UCSD-AML1 (cell line): Measurements from ENCODE around the gene CDON.
"Not testable (repeated sequence)": the region's sequence is repeated elsewhere in the genome, so short reads cannot be mapped to it uniquely, and the experiment has no call there.

ENCODE experiments used
- DNase-seq: peaks from one replicate; lab custom pipeline; 2025; ENCODE audit not compliant: unreplicated experiment; lab: John Stamatoyannopoulos, UW

CDON gene

DNA sequence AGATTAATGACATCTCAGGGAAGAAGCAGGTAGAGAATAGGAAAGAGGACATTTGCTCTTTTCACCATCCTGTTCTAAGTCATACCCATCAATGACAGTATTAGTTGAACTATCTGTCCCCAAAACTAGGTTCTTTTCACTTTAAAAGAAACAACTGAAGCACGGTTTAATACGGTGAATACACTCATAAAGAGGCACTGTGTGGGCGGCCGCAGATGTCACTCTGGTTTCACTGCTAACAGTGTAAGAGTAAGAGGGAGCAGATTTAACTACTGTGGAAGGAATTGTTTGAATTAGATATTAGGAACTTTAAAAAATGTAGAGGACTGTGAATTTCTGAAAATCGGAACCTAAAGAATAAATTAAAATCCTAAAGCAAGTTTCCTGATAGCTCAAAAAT lies 67.4 kb downstream of the CDON start:
- no peak for DNase-seq

DNA sequence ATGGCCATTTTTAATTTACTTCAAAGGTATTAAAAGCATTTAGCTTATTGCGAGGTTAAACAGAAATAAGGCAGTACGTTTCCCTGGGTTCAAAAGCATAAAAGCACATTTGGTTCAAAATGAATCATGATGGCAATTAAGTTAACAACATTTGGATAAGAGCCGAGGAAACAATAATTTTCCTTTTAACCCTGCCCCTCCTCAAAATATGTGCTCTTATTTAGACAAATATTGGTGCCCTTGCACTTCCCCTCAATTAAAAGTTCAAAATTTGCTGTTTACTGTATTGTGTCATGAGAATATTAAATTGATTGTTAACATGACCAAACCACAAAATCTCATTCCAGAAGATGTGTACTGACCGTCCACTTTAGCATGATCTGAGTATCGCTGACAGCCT lies 68.2 kb downstream of the CDON start:
- DNase-seq, result no peak

DNA sequence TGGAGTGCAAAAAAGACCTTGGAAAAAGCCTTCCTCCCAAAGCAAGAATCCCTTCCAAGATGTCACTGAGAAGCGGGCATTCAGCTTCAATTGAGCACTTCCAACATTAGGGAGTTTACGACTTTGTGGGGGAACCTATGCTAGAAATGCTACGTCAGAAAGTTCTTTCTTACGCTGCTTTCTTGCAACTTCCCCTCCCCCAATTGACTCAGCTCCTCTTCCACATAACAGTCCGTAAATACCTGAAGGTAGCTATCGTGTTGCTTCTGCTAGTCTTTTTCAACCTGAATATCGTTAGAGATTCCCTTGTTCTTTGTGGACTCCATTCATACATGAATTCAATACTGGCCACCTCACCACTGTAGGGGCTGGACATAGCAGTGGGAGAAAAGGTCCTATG lies 69.8 kb downstream of the CDON start:
- no peak for DNase-seq

DNA sequence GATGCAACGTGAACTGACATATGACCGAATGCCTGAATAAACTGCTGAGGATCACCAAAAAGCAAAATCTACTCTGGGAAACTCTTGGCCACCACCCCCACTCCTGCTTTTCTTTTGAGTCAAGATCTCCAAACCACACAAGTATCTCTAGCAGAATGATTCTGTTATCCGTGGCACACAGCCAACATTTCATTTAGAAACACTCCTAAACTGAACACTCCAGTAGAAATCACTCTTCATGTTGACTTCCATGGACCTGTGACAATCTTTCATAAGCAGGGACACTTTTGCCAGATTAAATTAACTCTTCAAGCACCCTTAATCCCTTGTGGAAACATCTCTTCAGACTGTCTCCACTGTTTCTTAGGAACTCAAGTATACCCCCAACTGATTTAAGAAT lies 72.4 kb downstream of the CDON start:
- no peak for DNase-seq

DNA sequence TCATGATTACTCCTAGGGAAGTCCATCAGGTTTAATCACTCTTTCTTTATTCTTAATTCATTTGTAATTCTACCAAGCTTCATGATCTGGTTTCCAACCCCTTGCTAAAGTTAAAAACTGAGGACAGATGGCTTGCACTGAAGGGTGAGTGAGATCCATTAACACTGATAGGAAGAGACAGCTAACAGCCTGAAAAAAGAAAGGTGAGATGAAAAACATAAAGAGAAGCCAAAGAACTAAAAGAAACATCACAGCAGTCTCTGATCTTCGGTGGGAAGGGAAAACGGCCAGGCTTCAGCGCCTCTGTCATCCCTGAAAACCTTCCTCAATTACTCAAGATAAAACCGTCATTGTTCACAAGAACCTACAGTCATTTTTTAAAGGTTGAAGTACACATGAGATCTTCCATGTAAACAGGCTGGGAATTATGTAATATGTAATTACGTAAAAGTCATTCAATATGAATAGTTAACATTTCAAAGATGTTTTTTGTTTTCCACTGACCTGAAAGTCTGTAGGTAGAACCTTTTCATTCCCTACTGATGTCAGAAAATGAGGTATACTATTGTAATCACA lies 75.5 kb downstream of the CDON start:
- no peak for DNase-seq

DNA sequence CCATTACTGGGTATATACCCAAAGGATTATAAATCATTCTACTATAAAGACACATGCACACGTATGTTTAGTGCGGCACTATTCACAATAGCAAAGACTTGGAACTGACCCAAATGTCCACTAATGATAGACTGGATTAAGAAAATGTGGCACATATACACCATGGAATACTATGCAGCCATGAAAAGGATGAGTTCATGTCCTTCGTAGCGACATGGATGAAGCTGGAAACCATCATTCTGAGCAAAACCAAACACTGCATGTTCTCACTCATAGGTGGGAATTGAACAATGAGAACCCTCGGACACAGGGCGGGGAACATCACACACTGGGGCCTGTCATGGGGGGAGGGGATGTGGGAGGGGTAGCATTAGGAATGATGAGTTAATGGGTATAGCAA lies 76.7 kb downstream of the CDON start:
- DNase-seq, result not testable (repeated sequence)

DNA sequence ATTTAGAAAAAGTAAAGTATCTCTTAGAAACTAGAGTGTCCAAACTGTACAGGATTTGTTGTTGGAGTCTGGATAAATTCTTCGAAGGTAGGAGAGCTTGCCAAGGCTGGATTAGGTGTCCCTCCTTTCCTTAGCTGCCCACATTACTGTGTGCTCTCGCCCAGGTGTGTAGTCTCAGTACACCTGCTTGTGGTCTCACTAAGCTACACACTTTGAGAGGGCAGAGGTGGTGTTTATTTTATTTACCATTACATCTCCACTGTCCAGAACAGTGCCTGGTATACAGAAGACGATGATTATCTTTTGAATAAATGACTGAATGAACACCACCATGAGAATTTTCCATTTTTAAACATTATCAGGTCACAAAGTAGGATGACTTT lies 80.3 kb downstream of the CDON start:
- DNase-seq, result no peak

DNA sequence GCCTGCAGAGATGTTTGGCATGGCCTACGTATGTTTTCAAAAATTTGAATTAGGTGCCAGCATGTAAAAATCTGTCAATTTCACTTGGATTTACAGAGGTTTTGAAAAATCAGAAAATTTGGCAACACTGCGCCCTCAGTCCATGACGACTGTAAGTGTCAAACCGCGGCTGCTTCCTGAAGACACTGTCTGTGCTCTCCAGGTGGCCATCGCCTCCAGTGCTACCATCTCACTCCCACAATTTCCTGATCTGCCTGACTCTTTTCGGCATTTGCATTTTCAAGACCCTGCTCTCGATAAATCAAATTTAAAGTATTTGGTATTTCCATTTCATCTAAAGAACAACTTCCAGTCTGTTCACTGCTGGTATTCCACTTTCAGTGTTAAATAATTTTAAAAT lies 82.2 kb downstream of the CDON start:
- DNase-seq, result no peak

DNA sequence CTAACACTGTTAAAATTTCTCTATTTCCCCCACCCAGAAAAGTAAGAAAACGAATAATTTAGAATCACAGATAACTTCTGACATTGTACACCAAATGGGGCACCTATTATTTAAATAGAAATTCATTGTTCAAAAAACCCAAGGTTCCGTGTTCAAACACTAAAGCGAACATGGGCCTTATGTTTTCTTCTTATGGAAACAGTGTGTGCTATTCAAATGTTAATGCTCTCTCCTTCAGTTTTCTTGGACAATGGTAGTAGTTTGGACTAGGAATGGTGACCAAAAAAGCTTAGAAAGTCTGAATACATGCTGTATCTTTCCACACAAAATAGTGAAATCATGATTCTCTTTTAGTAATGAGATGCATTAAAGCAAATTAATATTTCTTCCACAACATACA lies 83.2 kb downstream of the CDON start:
- no peak for DNase-seq

DNA sequence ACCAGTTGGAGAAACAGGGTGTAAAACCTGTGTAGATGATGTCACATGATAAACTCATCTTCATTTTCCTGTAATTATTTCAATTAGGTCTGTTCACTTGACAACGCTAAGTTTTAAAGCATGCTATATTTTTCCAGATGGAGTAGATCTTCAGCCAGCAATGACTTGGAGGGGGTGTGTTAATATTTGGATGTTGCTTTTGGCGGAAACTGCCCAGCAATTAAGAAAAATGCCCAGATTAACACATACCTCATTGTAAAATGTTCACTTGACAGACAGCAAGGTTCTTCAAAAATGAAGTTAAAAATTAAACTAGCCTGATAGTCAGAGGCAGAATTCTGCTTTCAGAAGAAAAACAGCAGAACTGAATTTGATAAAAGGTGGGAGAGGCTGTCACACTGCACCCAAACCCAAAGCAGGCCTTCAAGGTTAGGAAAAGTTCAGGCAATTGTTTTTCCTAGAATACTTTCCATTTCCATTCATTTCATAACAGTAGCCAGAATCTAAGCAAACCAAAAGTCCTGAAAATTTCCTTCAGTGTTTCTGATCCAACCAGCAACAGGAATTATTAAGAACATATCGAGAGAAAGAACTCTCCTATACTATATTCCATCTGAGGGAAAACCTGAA lies 83.8 kb downstream of the CDON start:
- DNase-seq, result no peak

DNA sequence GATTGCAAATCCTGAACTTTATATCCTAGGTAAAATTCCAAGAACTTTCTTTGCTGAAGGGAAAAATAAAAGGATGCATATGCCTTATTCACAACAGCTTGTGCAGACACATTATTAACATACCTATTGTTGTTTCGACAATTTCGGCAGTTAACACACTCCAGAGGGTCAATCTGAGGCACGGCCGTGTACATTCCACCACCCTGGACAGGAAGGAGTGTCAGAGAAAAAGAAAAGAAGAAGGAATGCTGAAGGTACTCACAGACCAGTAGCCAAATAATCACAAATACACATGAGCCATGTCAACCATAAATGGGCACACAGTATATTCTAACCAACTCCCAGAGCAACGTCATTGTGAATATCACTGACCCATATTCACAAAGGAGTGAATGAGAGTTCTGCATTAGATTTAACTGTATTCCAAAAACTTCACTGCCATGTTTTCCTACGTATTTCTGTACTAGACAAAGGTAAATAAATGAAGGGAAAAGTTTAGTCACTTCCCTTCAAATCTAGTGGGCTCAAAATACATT lies 84.4 kb downstream of the CDON start:
- no peak for DNase-seq

DNA sequence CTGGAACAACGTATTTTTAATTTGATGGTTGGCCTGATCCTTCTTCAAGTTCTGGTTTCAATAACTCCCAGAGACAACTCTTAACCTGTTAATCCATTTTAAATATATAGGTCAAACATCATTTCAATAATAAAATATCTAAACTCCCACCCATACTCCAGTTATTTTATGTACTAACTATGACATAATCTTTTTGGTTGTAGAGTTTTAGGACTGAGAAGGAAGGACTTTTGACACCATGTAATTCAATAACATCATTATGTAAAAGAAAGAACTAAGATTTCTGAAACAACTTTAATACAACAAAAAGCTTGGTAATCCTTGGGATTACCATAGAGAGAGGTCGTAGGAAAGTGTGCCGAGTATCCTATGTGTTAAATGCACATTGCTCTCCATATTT lies 85.3 kb downstream of the CDON start:
- no peak for DNase-seq

DNA sequence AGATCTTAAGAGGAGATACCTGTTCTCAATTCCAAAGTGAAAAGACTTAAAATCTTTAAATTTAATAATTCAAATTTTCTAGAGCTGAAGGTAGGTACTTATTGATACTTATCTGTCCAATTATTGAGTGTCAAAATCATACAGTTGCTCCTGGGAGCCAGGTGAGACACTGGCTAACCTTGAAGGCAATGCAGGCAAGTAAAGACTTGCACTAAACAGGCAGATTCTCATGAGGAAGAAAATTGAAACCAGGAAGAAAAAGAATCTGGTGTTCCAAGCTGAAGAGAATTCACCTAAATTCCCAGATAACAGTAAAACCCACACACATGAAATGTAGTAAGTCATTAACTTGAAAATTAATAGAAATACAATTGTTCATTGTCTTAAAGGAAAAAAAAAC lies 86.5 kb downstream of the CDON start:
- DNase-seq, result no peak

DNA sequence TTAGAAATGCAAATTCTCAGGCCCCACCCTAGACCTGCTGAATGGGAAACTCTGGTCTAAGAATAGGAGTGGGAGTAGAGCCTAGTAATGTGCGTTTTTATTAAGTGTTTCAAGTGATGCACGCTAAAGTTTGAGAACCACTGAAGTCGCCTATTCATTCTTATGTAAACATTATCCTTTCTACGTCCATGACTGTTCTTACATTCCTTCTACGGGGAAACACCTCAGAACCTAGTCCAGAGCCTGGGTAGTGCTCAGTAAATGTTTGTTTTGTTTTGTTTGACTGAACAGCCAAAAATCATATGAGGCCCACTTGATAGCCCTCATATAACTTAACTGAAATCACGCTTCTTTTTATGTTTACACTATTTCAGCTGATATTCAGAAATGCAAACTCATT lies 87.0 kb downstream of the CDON start:
- DNase-seq, result no peak

DNA sequence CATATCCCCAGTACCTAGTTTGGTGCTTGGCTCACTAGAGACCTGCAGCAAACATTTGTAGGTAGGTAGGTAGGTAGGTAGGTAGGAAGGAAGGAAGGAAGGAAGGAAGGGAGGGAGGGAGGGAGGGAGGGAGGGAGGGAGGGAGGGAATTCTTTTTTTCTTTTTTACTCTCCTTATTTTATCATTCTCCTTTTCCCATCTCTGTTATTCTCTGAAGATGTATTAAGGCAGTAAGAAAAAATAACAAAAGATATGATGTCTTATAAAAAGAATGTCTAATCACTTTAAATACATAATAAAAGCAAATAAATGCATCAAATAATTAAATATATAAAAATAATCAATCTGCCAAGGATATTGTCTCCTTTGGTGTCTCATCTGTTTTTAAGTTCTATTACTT lies 88.4 kb downstream of the CDON start:
- no peak for DNase-seq

DNA sequence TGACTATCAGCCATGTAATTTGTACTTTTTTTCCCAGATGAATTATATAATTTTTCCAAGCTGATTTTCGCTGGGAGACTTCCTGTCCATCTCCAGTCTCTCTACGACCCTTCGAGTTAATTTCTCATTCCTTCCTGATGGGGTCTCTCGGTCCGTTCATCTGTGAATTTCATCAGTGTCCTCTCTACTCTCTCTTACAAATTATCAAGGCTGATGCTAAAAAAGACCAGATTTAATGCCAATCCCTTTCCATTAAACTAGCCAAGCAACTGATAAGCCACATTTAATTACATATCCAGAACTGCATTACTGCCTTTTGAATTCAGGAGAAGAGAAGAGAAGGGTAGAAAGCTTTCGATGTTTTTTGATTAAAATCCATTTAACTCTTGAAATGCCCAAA lies 91.0 kb downstream of the CDON start:
- no peak for DNase-seq

DNA sequence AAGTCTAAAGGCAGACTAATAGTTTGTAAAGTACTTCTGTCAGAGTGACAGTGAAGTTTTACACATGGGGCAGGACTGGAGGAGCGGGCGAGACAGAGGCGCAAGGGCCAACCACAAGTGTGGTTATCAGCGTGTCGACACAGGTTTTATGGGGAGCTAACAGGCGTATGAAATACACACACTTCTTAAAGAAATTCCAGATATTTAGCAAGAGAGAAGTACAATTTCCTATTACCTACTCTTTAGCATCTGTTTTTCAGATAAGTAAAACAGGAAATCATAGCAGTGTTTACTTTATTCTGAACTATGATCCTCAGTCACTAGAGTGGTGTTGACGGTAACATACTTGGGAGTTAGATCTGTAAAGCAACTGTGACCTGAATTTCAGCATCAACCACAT lies 94.3 kb downstream of the CDON start:
- no peak for DNase-seq

DNA sequence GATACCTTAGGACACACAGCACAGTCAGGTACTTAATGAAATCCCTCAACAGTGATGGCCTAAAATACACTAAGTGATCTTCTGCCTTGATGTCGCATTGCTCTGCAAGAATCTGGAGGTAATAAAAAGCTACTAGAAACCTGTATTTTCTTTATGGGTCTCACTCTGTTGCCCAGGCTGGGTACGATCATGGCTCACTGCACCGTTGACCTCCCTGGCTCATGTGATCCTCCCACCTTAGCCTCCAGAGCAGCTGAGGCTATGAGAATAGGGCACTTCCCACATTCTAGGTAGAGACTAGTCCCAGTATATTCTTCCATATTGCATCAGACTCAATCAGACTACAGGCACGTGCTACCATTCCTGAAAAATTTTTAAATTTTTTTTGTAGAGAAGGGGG lies 95.2 kb downstream of the CDON start:
- DNase-seq, result no peak

DNA sequence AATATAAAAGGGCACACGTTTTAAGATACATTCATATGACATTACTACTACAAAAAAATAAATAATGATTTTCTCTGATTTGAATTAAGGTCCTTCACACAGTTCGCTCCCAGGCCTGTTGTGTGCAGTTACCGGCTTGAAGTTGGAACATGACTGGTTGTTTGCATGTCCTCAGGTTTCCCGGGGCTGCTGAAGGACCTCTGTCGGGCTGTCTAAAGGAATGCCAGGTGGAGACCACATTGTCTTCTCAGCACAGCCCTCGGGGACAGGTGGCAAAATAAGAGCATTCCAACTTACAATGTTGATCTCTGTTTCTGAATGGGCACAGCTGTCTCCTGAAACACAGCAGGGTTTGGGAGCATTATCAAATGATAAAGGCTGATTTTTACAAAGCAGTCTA lies 101.9 kb downstream of the CDON start:
- no peak for DNase-seq

DNA sequence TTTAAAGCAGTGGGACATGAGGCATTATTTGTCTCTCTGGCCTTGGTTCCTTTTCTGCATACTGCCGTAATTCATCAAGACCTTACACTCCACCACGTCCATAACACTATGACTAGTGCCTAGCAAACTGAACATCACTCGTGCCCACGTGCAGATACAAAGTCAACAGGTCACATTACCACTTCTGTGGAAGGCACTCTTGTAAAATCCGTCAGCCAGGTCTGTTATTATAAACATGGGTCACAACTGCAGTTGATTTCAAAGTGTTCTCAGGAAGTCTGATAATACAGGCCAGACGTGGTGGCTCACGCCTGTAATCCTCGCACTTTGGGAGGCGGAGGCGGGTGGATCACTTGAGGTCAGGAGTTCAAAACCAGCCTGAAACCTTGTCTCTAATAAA lies 102.7 kb downstream of the CDON start:
- no peak for DNase-seq

DNA sequence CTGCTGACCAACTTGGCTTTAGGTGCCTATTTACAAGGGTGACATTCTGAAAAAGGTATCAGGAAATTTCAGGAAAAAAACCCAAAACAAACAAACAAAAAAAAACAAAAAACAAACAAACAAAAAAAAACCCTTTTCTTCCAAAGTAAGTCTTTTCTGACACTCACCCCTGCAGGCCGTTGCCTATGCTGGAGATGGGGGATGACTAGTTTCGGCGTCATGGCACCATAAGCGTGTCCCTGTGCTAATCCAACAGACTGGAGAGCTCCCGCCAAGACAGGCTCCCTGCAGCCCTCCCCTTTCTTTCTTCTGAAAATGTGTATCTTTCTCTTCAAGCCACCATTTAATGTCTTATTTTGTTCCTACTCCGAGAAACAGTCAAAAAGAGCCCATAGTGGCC lies 103.2 kb downstream of the CDON start:
- no peak for DNase-seq

DNA sequence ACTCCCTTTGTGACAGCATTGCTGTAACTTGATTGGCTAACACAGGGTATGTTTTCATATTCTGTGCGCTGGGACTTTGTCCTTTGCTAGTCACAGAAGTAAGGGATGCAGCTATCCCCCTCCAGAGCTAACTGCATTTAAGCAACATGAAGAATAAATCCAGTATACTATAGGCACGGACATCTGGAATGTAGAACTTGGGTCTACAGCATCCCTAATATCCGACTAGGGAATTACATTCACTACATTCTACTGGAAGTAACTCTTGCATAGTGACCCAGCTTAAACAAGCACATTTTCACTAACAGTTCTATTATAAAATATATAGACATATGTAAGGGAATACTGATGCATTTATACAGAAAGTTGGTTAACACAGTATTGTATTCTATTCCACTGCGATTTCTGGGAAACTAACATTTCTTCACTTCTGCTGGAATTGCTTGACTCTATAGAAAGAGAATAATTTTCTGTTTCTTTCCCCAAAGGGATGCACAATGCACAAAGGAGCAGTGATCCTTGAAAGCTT lies 103.7 kb downstream of the CDON start:
- DNase-seq, result no peak
